HTERT RPE-1 (cell line): Measurements from ENCODE around the gene LMAN2L.

ENCODE experiments used
- in situ Hi-C: fragments of 300-500 bp; cut with MboI; formaldehyde crosslinking; loops from 4 replicates; pipeline ENCODE4 v1.14.3; 2020; ENCODE audit warnings: low sequenced_read_pairs

Gene LMAN2L

DNA sequence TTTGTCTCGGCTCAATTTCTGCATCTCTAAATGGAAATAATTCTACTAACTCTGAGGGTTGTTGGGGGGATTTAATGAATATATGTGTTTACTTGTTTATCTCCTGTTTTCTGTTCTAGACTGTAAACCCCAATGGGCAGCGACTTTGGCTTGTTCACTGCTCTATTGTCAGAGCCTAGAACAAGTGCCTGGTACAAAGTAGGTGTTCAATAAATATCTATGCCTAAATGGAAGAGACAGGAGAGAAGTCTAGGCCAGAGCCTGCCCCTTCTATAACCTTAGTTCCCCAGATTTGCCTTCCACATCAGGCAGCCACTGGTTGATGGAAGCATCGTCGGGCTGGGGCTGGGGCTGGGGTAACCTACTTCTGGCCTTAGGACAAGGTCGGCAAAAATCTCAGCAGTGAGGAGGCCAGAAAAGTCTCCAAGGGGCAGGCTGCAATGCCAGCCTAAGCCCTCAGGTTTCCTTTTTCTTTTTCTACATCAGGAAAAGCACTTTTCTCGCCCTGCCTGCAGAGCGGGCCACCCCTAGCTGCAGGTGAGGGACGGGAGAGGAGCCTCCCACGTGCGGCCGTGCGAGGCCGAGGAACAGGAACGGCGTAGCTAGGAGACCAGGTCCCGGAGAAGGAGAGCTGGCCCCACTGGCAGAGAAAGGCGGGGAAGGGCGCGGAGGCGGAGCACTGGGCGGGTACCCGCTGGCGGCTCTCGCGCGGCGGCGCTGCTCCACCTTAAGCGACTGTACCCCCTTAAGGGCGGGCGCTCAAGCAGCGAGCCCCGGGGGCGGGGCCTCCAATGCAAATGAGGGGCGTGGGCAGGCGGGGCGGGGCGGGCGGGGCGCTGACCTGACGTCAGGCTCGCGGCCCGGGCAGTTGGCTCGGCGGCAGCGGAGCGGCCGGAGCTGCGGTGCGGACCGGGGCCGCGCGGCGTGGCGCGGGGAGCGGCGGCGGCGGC is 20.4 kb upstream of the LMAN2L start, which contains the start of gene CNNM4:
Gene CNNM4 (plus strand): TSS at position 867 of the 950 bp plus-strand sequence. CDS start 98 bp downstream, outside the sequence.
- in situ Hi-C loops, result no loop called here

DNA sequence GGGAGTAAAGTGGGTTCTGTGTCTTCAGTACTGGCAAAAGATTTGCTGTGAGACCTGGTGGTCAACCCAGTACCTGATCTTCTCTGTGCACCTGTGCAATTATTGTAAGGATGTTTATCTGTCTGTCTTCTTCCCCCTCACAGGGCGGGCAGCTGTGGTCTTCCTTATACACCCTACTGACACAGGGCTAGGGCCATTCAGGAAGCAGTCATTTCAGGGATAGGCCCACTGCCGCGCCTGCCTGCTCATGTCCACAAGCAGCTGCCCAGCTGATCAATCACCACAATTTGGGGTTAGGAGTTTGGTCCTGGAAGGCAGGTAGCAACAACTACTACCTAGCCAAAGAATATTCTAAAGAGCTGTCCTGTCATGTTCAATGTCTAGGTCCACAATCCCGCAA is 19.7 kb upstream of the LMAN2L start:
- in situ Hi-C loops, result no loop called here

DNA sequence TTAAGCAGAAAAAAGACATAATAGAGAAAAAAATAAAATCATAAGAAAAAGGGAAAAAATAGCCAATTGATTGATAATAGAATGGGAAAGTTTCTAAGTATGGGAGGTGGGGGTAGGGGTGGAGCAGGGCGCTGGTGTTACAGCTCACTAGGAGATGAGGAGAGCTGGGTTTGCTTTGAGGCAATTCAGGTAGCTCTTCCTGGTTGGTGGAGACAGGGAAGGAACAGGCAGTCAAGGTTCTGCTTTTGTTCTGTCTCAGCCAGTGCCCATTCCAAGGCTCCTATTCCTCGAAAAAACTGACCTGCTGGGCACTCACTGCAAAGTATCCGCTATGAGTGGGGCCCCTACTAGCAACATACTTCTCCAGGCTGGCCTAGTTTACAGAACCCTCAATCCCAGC is 19.1 kb upstream of the LMAN2L start:
- in situ Hi-C loops, result no loop called here

DNA sequence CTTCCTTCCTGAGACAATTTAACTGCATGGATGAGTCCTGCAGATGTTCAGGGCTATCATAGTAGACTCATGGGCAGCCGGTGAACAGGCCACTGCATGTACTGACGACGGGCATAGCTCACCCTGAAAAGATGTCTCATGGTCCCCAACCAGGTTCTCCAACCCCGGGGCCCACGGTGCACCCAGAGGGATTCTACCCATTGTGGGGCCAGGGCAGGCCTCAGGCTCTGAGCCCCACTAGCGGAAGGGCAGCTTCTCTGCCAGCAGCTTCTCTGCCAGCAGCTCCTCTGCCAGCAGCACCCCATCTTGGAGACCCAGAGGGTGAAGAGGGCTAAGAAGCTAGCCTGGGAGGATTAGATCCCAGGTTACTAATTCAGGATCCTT is 17.6 kb upstream of the LMAN2L start:
- in situ Hi-C loops, result no loop called here

DNA sequence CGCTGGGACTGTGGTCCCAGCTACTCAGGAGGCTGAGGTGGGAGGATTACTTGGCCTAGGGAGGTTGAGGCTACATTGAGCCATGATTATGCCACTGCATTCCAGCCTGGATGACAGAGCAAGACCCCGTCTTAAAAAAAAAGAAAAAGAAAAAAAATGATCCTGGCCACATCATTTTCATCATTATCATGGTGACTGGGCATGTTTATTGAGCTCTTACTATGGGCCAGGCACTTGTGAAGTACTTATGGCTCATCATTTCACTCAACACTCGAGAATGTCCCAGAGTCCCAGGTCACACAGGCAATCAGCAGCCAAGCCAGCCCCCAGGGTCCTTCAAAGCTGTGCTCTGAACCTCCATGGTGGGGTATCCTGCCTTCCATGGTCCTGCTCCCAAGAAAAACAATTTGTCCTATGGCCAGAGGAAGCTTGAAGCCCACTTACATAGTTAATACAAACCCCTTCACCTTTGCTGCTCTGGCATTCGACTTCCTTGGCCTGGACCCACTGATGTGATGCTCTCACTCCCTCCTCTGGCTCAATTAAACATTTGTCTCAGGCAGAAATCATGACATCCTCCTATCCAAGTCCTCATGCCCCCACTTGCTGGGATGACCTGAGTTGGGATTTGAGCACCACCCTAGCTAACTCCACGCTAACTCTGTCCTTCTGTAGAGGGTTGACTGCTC is 17.1 kb upstream of the LMAN2L start:
- in situ Hi-C loops, result no loop called here

DNA sequence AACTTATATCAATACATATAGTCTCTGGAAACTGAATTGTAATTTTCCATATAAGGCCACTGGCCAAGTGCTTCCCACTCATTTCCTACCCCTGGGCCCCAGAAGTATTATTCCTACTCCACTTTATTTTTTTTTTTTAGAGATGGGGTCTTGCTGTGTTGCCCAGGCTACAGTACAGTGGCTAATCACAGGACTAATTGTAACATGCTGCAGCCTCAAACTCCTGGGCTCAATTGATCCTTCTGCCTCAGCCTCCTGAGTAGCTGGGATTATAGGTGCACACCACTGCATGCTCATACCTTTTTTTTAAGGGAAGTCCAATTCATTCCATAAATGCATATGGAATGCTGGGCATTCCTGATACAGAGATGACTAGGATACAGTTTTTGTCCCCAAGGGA is 14.5 kb upstream of the LMAN2L start:
- in situ Hi-C loops, result no loop called here

DNA sequence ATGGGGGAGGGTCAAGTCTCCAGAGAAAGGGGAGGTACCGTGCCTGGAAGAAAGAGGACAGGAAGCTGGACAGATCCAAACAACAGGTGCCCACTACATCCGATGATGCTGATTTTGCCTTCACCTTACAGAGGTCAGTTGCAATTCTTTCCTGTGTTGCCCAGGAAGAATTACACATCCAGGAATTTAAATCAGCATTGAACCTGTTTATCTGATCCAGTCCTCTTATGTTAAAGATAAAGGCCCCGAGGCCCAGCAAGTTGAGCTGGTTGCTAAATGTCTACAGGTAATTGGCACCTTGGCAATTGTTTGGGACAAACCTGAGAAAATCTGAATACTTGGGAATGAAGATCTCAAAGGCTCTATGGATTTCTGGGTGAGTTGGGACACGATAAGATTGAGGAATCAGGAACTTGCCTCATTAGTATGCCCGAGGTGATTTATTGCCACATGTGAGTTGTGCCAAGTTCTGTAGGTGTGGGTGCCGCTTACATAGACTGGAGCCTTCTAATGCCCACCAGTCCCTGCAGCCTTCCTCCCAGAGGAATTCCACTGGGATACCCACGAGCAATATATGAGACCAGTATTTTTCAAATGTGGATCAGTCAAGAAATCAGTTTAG is 13.9 kb upstream of the LMAN2L start:
- in situ Hi-C loops, result no loop called here

DNA sequence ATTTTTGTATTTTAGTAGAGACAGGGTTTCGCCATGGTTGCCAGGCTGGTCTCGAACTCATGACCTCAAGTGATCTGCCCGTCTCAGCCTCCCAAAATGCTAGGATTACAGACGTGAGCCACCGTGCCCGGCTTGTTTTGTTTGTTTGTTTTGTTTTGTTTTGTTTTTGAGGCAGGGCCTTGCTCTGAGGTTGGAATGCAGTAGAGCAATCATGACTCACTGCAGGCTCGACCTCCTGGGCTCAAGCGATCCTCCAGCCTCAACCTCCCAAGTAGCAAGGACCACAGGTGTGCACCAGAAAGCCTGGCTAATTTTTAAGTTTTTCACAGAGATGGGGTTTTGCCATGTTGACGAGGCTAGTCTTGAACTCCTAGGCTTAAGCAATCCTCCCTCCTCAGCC is 11.9 kb upstream of the LMAN2L start:
- in situ Hi-C loops, result no loop called here

DNA sequence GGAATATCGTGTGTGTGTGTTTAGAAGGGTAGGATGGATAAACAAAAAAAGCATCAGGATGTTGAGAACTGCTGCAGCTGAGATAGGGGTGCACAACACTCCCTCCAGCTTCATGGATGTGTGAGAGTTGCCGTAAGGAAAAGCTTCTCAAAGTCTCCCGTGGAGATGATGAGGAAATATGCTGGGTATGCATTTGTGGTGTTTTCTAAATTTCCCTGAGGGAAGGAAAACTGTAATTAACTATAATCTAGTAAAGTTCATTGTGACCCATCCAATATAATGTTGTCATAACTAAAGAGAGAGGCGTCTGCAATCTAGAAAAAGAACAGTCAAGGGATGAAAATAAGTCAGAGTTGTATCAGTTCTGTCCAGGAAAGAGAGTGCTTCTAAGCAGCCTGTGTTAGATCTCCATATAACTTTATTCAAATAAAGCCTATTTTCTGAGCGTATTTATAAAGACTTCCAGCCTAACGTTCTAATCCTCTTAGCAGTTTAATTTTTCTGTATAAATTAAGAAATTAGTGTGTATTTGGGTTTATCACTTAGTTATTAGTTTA is 7.3 kb upstream of the LMAN2L start:
- in situ Hi-C loops, result no loop called here

DNA sequence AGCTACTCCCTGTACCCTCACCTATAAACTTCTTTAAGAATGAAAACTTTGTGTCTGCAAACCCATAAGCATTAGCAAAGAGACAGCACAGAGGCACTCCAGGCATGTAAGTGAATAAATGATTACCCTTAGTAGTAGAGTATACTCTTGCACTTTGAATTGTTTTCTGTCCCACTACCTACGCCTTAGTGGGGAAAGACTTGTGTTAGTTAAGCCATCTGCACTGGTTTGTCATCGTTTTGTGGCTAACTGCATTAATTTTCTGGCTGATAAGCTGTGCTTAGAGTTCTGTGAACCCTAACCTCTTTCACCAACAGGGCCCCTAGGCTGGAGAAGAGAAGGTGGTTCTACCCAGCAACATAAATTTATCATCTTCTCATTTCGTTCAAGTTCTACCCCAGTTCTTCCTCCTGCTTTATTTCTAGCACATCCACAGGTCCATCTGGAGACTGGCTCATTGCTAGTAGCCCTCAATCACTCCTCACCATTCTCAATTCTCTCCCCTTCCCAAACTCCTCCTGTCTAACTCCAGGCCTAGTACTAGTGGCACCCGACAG is 710 bp downstream of the LMAN2L start:
- in situ Hi-C loops, result no loop called here

DNA sequence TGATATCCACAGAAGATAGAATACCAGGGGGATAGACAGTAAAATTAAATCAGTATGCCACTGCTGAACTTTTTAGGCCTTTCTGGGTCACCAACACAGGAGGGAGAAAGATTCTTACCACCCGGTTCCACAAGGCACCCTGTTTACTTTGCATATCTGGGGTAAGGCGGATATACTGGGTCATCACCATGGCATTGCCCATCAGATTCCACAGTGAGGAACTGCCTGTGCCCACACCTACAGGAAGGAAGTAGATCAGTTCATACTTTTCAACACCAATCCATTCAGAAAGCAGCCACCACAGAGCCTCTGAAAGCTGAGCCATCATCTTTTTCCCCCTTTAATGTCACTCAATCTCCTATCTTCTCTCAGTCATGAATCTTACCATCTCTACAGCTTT is 2.0 kb downstream of the LMAN2L start:
- in situ Hi-C loops, result no loop called here

DNA sequence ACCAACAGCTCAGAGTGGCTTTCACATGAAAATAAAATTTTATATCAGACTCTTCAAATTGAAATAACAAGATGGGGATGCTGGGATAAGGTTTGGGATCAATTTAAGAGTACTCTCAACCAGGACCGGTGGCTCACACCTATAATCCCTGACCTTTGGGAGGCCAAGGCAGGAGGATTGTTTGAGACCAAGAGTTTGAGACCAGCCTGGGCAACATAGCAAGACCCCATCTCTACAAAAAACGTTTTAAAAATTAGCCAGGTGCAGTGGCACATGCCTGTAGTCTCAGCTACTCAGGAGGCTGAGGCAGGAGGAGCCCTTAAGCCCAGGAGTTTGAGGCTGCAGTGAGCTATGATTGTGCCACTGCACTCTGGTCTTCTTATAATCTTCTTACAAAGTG is 2.6 kb downstream of the LMAN2L start:
- in situ Hi-C loops, result no loop called here

DNA sequence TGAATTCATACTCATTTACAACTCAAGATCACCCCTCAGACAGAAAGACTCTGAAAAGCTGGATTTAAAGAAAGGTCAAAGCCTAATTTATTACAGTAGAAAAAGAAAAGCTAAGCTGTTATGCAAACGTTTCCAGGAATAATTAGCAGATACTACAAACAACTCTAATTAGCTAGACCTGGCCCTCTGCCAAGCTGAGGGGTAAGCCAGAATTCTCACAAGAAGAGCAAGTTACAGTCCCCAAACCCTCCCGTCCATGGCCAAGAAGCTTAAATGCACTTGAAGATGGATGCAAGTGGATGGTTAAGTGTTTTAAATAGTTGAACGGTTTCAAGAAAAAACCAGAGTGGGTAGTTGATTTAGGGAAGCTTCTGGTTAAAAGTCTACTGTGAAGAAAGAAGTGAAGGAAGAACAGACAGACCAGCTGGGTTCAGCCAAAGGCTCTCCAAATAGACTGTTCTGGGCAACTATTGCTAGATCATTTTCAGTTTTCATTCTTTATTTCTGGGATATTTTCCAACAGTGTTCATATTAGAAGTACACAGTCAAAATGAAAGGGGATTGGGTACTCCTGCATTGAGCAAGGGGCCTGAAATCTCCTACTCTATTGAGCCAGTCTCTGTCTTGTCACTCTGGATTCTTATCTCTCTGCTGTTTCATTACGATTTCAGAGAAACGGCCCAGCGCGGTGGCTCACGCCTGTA is 4.8 kb downstream of the LMAN2L start:
- in situ Hi-C loops, result no loop called here

DNA sequence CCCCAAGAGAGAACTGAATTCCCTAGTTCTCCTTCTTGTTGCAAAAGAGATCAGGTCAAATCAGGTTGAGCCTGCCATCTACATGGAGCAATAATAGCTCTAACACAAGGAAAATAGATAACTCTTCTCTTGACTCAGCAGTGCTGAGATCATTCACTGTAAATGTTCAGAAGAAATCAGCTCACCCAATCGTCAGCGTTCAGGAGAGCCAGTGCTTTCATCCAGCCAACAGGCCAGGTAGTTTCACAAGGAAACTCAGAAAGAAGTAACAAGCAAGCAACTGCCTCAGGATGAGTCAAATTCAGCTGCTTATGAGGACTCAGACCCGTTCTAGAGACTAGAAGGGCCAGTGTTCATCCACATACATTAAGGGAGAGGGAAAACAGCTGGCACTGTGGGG is 5.9 kb downstream of the LMAN2L start:
- in situ Hi-C loops, result no loop called here

DNA sequence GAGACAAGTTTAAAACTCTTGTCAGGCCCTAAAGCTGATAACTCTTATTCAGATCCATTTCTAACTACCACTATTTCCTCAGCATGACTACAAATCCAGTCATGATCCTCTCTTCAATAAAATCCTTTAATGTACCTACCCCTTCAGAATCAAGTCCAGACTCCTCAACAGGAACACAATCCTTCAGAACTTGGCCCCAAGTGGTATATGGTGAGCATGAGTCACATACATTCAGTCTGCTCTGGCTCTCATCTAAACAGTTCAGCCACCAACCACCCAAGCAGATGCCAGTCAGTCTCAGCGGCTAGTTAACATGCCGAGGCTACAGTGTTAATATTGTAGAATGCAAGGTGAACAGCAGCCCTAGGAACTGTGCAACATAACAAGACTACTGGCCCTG is 9.7 kb downstream of the LMAN2L start:
- in situ Hi-C loops, result no loop called here

DNA sequence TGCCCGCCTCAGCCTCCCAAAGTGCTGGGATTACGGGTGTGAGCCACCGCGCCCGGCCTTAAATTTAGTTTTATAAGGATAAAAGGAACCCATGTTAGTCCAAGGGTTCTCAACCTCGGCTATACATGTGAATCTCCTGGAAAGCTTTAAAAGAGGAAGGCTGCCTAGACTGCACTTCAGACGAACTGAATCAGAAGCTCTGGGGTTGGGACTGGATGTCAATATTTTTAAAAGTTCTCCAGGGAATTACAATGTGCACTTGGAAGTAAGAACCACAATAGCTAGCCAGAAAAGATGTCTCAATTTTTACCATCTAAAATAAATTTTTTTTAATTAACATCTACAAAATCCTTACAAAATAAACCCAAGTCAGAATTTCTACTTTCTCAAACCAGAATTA is 10.1 kb downstream of the LMAN2L start:
- in situ Hi-C loops, result no loop called here

DNA sequence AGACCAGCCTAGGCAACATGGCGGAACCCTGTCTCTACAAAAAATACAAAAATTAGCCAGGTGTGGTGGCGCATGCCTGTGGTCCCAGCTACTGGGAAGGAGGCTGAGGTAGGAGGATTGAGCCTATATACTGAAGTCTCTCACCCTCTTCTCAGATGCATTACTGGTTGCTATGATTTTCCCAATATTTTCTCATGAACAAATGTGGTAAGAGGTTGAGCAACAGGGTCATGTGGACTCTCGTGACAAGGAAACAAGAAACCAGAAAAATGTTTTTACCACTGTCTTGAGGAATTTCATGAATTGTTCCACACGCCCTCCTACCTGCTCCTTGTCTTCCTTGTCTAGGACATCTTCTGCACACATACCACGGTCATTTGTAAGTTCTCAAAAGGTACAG is 12.4 kb downstream of the LMAN2L start:
- in situ Hi-C loops, result no loop called here

DNA sequence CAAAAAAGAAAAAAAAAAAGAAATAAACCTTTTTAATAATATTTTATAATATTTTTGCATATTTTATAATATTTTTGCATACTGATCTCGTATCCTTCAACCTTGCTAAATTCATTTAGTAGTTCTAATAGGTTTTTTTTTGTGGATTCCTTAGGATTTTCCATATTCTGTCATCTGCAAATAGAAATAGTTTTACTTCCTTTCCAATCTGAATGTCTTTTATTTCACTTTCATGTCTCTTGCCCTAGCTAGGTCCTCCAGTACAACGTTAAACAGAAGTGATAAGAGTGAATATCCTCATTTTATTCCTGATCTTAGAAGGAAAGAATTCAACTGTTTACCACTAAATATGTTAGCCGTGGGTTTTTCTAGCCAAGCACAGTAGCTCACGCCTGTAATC is 13.7 kb downstream of the LMAN2L start:
- in situ Hi-C loops, result no loop called here

DNA sequence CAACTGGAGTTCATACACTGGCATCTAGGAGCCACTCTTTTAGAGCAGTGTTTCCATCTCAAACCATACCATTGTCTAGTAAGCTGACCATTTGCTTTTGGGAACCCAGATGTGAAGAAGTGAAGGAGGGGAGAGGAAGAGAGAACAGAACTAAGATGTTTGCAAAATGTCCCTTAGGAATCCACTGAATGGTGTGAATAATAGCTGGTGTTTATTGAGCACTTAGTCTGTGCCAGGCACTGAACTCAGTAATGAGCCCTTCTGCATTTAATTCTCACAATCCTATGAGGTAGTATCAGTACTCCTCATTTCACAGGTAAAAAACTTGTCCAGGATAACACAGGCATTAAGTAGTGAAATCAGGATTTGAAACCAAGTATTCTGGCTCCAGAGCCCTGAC is 23.5 kb downstream of the LMAN2L start:
- in situ Hi-C loops, result no loop called here

DNA sequence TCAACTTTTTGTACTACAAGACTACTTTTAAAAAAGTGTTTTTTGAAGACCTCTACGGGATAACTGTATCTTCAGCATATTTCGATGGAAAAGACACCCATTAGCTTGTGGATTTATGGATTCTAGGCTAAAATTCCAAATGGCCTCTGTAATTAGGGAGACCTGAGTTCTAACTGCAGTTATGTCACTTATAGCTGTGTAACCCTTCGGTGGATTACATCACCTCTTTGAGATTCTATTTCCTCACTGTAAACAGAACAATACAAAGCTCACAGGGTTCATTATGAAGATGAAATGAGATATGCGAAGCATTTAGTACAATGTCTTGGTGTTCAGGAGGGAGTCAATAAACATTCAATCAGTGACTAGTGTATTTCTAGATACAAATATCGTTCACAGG is 24.2 kb downstream of the LMAN2L start:
- in situ Hi-C loops, result no loop called here

DNA sequence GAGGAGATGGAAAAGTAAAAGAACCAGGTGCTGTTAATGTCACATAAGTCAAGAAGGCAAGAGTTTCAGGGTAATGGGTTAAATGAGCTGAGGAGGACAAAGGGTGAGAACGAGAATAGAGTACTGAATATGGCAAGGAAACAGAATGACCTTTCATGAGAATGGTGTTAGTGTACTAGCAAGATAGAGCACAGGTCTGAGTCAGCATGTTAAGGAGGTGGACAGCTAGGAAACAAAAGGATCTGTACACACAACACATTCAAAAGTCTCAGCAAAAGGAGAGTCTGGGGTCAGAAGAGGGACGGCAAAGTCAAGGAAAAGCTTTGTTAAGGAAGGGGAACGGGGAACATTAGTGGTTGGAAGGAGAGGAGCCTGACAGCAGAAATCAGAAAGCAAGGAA is 28.9 kb downstream of the LMAN2L start:
- in situ Hi-C loops, result no loop called here
